H1 (cell line): ENCODE measurements around the gene UBL4B. TPM values are rescaled to one million over a fixed set of nuclear protein-coding genes. Genes with fewer than 3 reads are reported as not detected.

Source experiments
- CTCF ChIA-PET: fragments of 300-600 bp; sonication (Branson Sonifier 250); formaldehyde crosslinking; loops from one replicate; lab custom pipeline; 2021; ENCODE audit not compliant: partially characterized antibody; lab: Charles Lee
- POLR2A ChIA-PET: fragments of 300-600 bp; sonication (Branson Sonifier 250); formaldehyde crosslinking; loops from one replicate; lab custom pipeline; 2021; ENCODE audit warnings: inconsistent platforms; ENCODE audit not compliant: partially characterized antibody; lab: Charles Lee
- DNase-seq, 2 experiments: peaks; one replicate each; pipeline versions ENCODE4 v3.0.0 to v3.0.0-alpha.2; 2010 to 2022; ENCODE audit warnings: low spot score in 2 of 2, low read depth in 1 of 2, mixed read lengths in 1 of 2
- FAIRE-seq: peaks from 2 replicates; lab custom pipeline; 2011; peaks lifted over from hg19 to GRCh38; lab: Jason Lieb, UNC
- H2AFZ ChIP-seq: 2 replicates; pipeline ENCODE4 v1.8.1; 2012; ENCODE audit warnings: low read length, inconsistent platforms
- H2AK5ac ChIP-seq: 2 replicates; pipeline ENCODE4 v1.6.1; 2013; ENCODE audit warnings: low read depth, low read length
- H2BK120ac ChIP-seq: replicated peaks from 2 replicates; pipeline ENCODE3; 2013; ENCODE audit warnings: low read depth, low read length, inconsistent platforms
- H2BK12ac ChIP-seq: 2 replicates; pipeline ENCODE4 v1.6.1; 2013; ENCODE audit warnings: low read depth, low read length
- H2BK15ac ChIP-seq: 2 replicates; pipeline ENCODE4 v1.6.1; 2013; ENCODE audit warnings: low read length
- H2BK20ac ChIP-seq: 2 replicates; pipeline ENCODE4 v1.6.1; 2013; ENCODE audit warnings: low read length
- H2BK5ac ChIP-seq: 2 replicates; pipeline ENCODE4 v1.6.1; 2013; ENCODE audit warnings: low read depth, low read length
- H3K14ac ChIP-seq: 2 replicates; pipeline ENCODE4 v1.6.1; 2013; ENCODE audit warnings: inconsistent platforms; ENCODE audit not compliant: insufficient read length
- H3K18ac ChIP-seq: 2 replicates; pipeline ENCODE4 v1.6.1; 2013; ENCODE audit warnings: low read length; ENCODE audit errors: extremely low read depth
- H3K23ac ChIP-seq: 2 replicates; pipeline ENCODE4 v1.6.1; 2013; ENCODE audit warnings: inconsistent platforms; ENCODE audit not compliant: insufficient read length
- H3K23me2 ChIP-seq: 2 replicates; pipeline ENCODE4 v1.6.1; 2013; ENCODE audit warnings: low read depth, low read length
- H3K27ac ChIP-seq: 2 replicates; pipeline ENCODE4 v1.6.1; 2011; ENCODE audit warnings: low read depth, low read length, inconsistent platforms
- H3K27me3 ChIP-seq, 4 experiments: replicated peaks in 1 of 4; 1 replicate in 1 of 4; 2 replicates in 3 of 4; pipeline versions ENCODE4 v1.6.1 to v1.8.1; 2011 to 2013; ENCODE audit warnings: low read length in 3 of 4, mild to moderate bottlenecking in 3 of 4, inconsistent platforms in 2 of 4, mixed read lengths in 2 of 4, moderate library complexity in 1 of 4; ENCODE audit not compliant: control insufficient read depth in 3 of 4, insufficient read depth in 3 of 4; ENCODE audit errors: extremely low read depth in 1 of 4
- H3K36me3 ChIP-seq, 4 experiments: 2 replicates each; pipeline versions ENCODE4 v1.6.1 to v1.8.1; 2011 to 2013; ENCODE audit warnings: mild to moderate bottlenecking in 4 of 4, low read length in 3 of 4, moderate library complexity in 2 of 4, control low read depth in 1 of 4, inconsistent platforms in 1 of 4; ENCODE audit not compliant: insufficient read depth in 4 of 4, control insufficient read depth in 2 of 4
- H3K4ac ChIP-seq: replicated peaks from 2 replicates; pipeline ENCODE3; 2013; ENCODE audit warnings: low read length, low read depth, mixed read lengths, inconsistent platforms; ENCODE audit not compliant: insufficient read length
- H3K4me1 ChIP-seq, 4 experiments: replicated peaks in 1 of 4; 1 replicate in 1 of 4; 2 replicates in 3 of 4; pipeline versions ENCODE4 v1.6.1 to v1.8.1; 2011 to 2013; ENCODE audit warnings: low read length in 3 of 4, inconsistent platforms in 2 of 4, mixed read lengths in 1 of 4; ENCODE audit not compliant: insufficient read depth in 4 of 4, control insufficient read depth in 3 of 4
- H3K4me2 ChIP-seq, 2 experiments: 2 replicates each; pipeline versions ENCODE4 v1.6.1 to v1.8.1; 2011 to 2013; ENCODE audit warnings: low read depth in 2 of 2, low read length in 2 of 2, control low read depth in 1 of 2, inconsistent platforms in 1 of 2, mild to moderate bottlenecking in 1 of 2; ENCODE audit not compliant: insufficient read depth in 1 of 2
- H3K4me3 ChIP-seq, 4 experiments: fragments of 200-600, 300-600 bp in 1 of 4; sonication (generic), shearing (Covaris generic), sonication (Bioruptor Twin) in 1 of 4; 2 replicates each; pipeline versions ENCODE4 v1.5.1 to v1.8.1; 2011 to 2016; ENCODE audit warnings: low read length in 4 of 4, low read depth in 3 of 4, control low read depth in 2 of 4, inconsistent platforms in 2 of 4, mild to moderate bottlenecking in 2 of 4, mixed read lengths in 1 of 4, moderate library complexity in 1 of 4; ENCODE audit not compliant: insufficient read depth in 2 of 4; ENCODE audit errors: extremely low read depth in 1 of 4
- H3K56ac ChIP-seq: replicated peaks from 2 replicates; pipeline ENCODE3; 2013; ENCODE audit warnings: low read depth, mild to moderate bottlenecking, mixed read lengths, low read length, inconsistent platforms; ENCODE audit not compliant: insufficient read length
- H3K79me1 ChIP-seq: 2 replicates; pipeline ENCODE4 v1.6.1; 2013; ENCODE audit warnings: low read depth, low read length, control low read depth
- H3K79me2 ChIP-seq, 2 experiments: 2 replicates each; pipeline versions ENCODE4 v1.6.1 to v1.8.1; 2012 to 2013; ENCODE audit warnings: low read length in 2 of 2, mild to moderate bottlenecking in 2 of 2, inconsistent platforms in 1 of 2; ENCODE audit not compliant: insufficient read depth in 2 of 2, control insufficient read depth in 1 of 2
- H3K9ac ChIP-seq, 4 experiments: replicated peaks in 1 of 4; 1 replicate in 1 of 4; 2 replicates in 3 of 4; pipeline versions ENCODE4 v1.6.1 to v1.8.1; 2011 to 2013; ENCODE audit warnings: low read depth in 3 of 4, low read length in 3 of 4, control low read depth in 2 of 4, mild to moderate bottlenecking in 2 of 4, moderate library complexity in 2 of 4, inconsistent platforms in 1 of 4; ENCODE audit errors: extremely low read depth in 1 of 4
- H3K9me3 ChIP-seq, 2 experiments: 2 replicates each; pipeline versions ENCODE4 v1.6.1 to v1.8.1; 2012 to 2013; ENCODE audit warnings: mild to moderate bottlenecking in 2 of 2, moderate library complexity in 2 of 2, control low read depth in 1 of 2, inconsistent platforms in 1 of 2, low read depth in 1 of 2, low read length in 1 of 2, mixed read lengths in 1 of 2; ENCODE audit not compliant: insufficient read depth in 2 of 2
- H4K20me1 ChIP-seq, 2 experiments: replicated peaks in 1 of 2; 2 replicates each; pipeline versions ENCODE3 to v1.8.1; 2011 to 2013; ENCODE audit warnings: inconsistent platforms in 2 of 2, low read length in 2 of 2, mild to moderate bottlenecking in 1 of 2; ENCODE audit not compliant: insufficient read depth in 2 of 2, control insufficient read depth in 1 of 2
- H4K5ac ChIP-seq: 2 replicates; pipeline ENCODE4 v1.6.1; 2013; ENCODE audit warnings: low read length, low read depth, mixed read lengths, inconsistent platforms; ENCODE audit not compliant: insufficient read length
- H4K8ac ChIP-seq: 2 replicates; pipeline ENCODE4 v1.8.0; 2013; ENCODE audit warnings: mild to moderate bottlenecking, moderate library complexity, low read length, inconsistent platforms; ENCODE audit not compliant: insufficient read depth; ENCODE audit errors: extremely low read depth
- H4K91ac ChIP-seq: replicated peaks from 2 replicates; pipeline ENCODE3; 2013; ENCODE audit warnings: low read length, mixed read lengths, inconsistent platforms; ENCODE audit not compliant: insufficient read length
- CEBPB ChIP-seq: IDR thresholded peaks from 2 replicates; pipeline ENCODE4 v1.6.1; 2012; ENCODE audit warnings: low read depth, low read length
- FOSL1 ChIP-seq: IDR thresholded peaks from 2 replicates; pipeline ENCODE4 v1.6.1; 2011; ENCODE audit warnings: mild to moderate bottlenecking, low read depth, low read length, moderate library complexity; ENCODE audit not compliant: insufficient read depth
- GABPA ChIP-seq: IDR thresholded peaks from 2 replicates; pipeline ENCODE4 v1.6.1; 2011; ENCODE audit warnings: mild to moderate bottlenecking, low read length, moderate library complexity, borderline replicate concordance; ENCODE audit not compliant: insufficient read depth
- JUND ChIP-seq: IDR thresholded peaks from 2 replicates; pipeline ENCODE4 v1.6.1; 2011; ENCODE audit warnings: mild to moderate bottlenecking, improper control_type of control experiment, low read length
- NRF1 ChIP-seq: IDR thresholded peaks from 2 replicates; pipeline ENCODE4 v1.6.1; 2011; ENCODE audit warnings: mild to moderate bottlenecking, low read depth, low read length, improper control_type of control experiment
- RBBP5 ChIP-seq: IDR thresholded peaks from 2 replicates; pipeline ENCODE4 v1.7.1; 2012; ENCODE audit warnings: low read depth, mild to moderate bottlenecking, inconsistent platforms, low read length, moderate library complexity, borderline replicate concordance
- SIN3A ChIP-seq, 2 experiments: IDR thresholded peaks in 1 of 2; conservative IDR thresholded peaks in 1 of 2; 2 replicates each; pipeline ENCODE4 v1.6.1; 2011 to 2012; ENCODE audit warnings: low read length in 2 of 2, improper control_type of control experiment in 1 of 2, low read depth in 1 of 2, mild to moderate bottlenecking in 1 of 2
- SIRT6 ChIP-seq: IDR thresholded peaks from one replicate; pipeline ENCODE4 v1.7.1; 2012; ENCODE audit warnings: low read length, inconsistent platforms
- SP1 ChIP-seq: IDR thresholded peaks from 2 replicates; pipeline ENCODE4 v1.6.1; 2011; ENCODE audit warnings: low read depth, low read length
- whole genome bisulfite sequencing, 2 experiments: shearing (Covaris generic) in 1 of 2; methylation state at CpG; one replicate each; pipeline versions ENCODE4 v1.1.6 to v1.1.7; 2013 to 2015; ENCODE audit warnings: low lambda C conversion rate in 2 of 2, mixed read lengths in 2 of 2, inconsistent platforms in 1 of 2, low coverage in 1 of 2, missing lambda C conversion rate in 1 of 2; ENCODE audit not compliant: insufficient replicate concordance in 2 of 2, insufficient coverage in 1 of 2, insufficient read length in 1 of 2; ENCODE audit errors: extremely low coverage in 1 of 2, missing lambda C conversion rate in 1 of 2; 5-methylcytosine and 5-hydroxymethylcytosine counted together
- polyA plus RNA-seq, 7 experiments: library from polyadenylated mRNA; depleted of rRNA in 3 of 7; stranded (reverse) in 5 of 7; unstranded in 2 of 7; fragments of >200 nt in 5 of 7; fragments of 200-250 nt in 2 of 7; gene quantifications; 1 replicate in 5 of 7; 2 replicates in 1 of 7; 4 replicates in 1 of 7; pipeline versions ENCODE4 v1.2.1 to v1.2.3, GENCODE V29; 2011 to 2013; ENCODE audit warnings: missing spikeins in 2 of 7, mixed read lengths in 2 of 7
- total RNA-seq: library from RNA; stranded (reverse); fragmentation: NEBNext Ultra II Directional; extraction: Animal tissue kit (Norgen Biotek cat#: 25700); gene quantifications from 2 replicates; pipeline ENCODE4 v1.2.1, GENCODE V29; 2021
- TF ChIP-seq, protein P1 (sequence below): IDR thresholded peaks from 2 replicates; pipeline ENCODE4 v1.6.1; 2012; ENCODE audit warnings: inconsistent platforms

The UBL4B gene
- total and polyA plus RNA-seq, 2 of the 8 experiments (the other 6 are each of a cell fraction or from before 2014, with no cell fraction given) = 0.11 TPM; not detected in 1

DNA sequence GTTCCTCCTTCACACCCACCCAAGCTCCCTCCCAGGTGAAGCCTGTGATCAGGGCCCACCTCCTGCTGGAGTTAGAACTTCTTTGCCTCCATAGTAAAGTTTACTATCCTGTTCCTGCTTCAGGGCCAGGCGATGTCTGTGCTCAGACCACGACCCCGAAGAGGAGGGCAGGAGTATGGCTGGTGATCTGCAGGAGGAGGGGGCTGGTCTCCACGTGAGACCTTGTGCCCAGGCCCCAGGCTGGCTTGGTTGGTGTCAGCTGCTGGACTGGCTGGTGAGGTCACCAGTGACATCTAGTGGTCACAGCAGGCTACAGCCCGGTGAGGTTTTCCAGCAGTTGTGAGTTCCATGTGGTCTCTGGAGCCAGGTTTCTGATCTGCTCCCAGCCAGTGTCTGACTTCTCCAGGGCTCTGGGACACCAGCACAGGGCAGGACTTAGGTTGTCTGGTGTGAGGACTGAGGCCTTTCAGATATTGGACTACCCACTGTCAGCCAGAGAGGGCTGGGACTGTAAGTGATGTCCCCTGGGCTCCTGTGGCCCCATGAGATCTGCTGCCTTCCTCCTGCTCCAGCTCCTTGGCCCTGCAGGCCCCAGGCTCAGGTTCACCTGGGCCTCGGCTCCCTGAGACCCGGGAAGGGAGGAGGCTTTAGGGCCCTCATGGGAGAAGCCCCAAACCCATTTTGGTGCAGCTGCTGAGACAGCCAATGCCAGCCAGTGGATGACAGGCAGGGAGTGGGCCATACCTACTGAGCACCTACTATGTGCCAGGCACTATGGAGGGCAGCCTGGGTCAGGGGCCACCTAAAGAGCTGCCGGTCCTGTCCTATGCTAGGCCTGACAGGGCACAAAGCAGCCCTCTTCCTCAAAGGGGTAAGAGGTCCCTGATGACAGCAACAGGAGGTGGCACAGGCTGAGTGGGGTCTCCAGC, 6.0 kb upstream of the UBL4B start:
- Histone ChIP-seq H3K18ac (peak overlapping the region; percentile 42; the same call in 1 of the 2 replicates), H3K14ac (no peak overlapping the region), H3K4me3 (no peak overlapping the region), H4K5ac (no peak overlapping the region), H4K8ac (no peak overlapping the region; the same call in 1 of the 2 replicates), H3K23me2 (no peaks in the 10 kb centered on the region), H3K23ac (no peak overlapping the region), H2AK5ac (no peak overlapping the region), H3K4ac (peak overlapping the region; percentile 19), H4K20me1 (no peaks in the 10 kb centered on the region), H2BK5ac (0 out of 2 replicates have a peak overlapping the region, but pooled peaks have one; percentile 9), H3K79me2 (no peaks in the 10 kb centered on the region), H4K91ac (no peak overlapping the region), H2BK20ac (0 out of 2 replicates have a peak overlapping the region, but pooled peaks have one; percentile 2), H3K36me3 (no peaks in the 10 kb centered on the region), H3K9ac (no peak overlapping the region), H2BK120ac (no peak overlapping the region), H3K4me2 (no peak overlapping the region), H3K4me1 (no peaks in the 10 kb centered on the region), H3K9me3 (no peaks in the 10 kb centered on the region), H3K27ac (no peak overlapping the region), H2BK12ac (peak overlapping the region; percentile 52; the same call in 1 of the 2 replicates), H3K79me1 (no peaks in the 10 kb centered on the region), H3K27me3 (no peaks in the 10 kb centered on the region; a peak in 2 of 7 replicates), H2BK15ac (peak overlapping the region; percentile 81; the same call in 1 of the 2 replicates), H3K56ac (no peak overlapping the region), H2AFZ (peak overlapping the region; percentile 61; the same call in 1 of the 2 replicates)
- ChIA-PET CTCF (interaction anchor here (0.7 to 52.4 kb wide), 32 partner anchors 10 to 390 kb away, joined by 3 to 1450 read pairs (median 4); partner anchors contain the start of genes ALX3, STRIP1 and UBL4B), POLR2A (interaction anchor here (0.6 to 1.7 kb wide), 4 partner anchors 9 to 53 kb away, joined by 3 to 9 read pairs (median 4); no protein-coding TSS in a partner anchor)
- FAIRE-seq (peak; percentile 83), DNase-seq (peak; percentile 51 to 84)
- 39% methylated on average over 8 of the region's 8 CpGs; no CpG with 5 or more reads in 1 of the 2 experiments for WGBS, 2 experiments
- TF ChIP-seq JUND = no peak
- no peak for TF ChIP-seq FOSL1
- TF ChIP-seq SP1 = no peak
- no peak for TF ChIP-seq SIRT6
- no peak for TF ChIP-seq NRF1
- TF ChIP-seq SIN3A (conservative IDR thresholded peaks at IDR 0.05 in 1 of 2, IDR thresholded peaks at IDR 0.05 in 1 of 2; ENCODE audit: low read depth in 1 of 2, low read length in 2 of 2) = peak in 1 of 2 experiments; percentile 54; a peak in 1 of 4 replicates
- TF ChIP-seq, protein P1, sequence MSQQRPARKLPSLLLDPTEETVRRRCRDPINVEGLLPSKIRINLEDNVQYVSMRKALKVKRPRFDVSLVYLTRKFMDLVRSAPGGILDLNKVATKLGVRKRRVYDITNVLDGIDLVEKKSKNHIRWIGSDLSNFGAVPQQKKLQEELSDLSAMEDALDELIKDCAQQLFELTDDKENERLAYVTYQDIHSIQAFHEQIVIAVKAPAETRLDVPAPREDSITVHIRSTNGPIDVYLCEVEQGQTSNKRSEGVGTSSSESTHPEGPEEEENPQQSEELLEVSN = peak; percentile 65; the same call in 1 of the 2 replicates
- TF ChIP-seq GABPA = no peak
- TF ChIP-seq RBBP5 = no peak
- no peak for TF ChIP-seq CEBPB
